ENCODE results near the gene TNKS1BP1.

Gene TNKS1BP1

DNA sequence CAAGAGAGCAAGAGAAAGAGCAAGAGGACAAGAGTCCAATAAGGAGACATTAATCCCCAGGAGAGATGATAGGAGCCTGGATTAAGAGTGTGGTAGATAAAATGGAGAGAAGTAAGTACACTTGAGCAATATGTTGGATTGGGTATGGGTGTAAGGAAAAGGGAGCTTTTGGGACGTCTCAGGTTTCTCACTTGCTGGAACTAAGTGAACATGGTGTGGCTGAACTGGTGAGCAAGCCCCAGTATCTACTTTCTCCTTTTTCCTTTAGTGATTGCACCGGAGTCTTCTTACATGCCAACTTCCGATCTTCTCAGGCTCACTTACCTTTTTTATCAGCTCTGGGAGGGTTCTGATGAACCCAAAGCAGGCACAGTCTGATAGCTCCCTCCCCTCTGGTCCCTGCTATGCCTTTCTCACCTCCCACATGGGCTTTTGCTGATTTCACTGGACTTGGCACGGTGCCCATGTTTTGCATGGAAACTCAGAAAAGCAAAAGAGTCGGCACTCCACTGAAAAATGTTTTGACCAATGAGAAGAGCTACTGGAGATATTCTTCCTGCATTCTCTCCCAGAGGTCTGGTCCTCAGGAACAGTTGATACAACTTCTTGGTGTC, 73.2 kb downstream of the TNKS1BP1 start:
- Mint-ChIP-seq H3K9me3 (peaks cover 2% of the 10 kb centered on the region), H3K4me1 (no peaks in the 10 kb centered on the region), H3K4me3 (no peak overlapping the region), H3K36me3 (no peaks in the 10 kb centered on the region), H3K27ac (no peak overlapping the region)
- DNase-seq (ENCODE audit: low spot score in 2 of 2) (no peak), ATAC-seq (no peak)

- peaks cover under 1% of the 10 kb centered on the region for H3K9me3 Mint-ChIP-seq
- H3K36me3 Mint-ChIP-seq: no peaks in the 10 kb centered on the region
- H3K27ac Mint-ChIP-seq: no peak overlapping the region
- no peak overlapping the region for H3K4me3 Mint-ChIP-seq
- DNase-seq (ENCODE audit: low spot score in 2 of 2) (no peak), ATAC-seq (no peak)
- no peaks in the 10 kb centered on the region for H3K4me1 Mint-ChIP-seq
These were observed 73.7 kb downstream of the TNKS1BP1 start for GRCh38 chr11:57251037-57251436.
